Measurements from ENCODE around the gene FOXN3. TPM values are rescaled to one million over a fixed set of nuclear protein-coding genes. Genes with fewer than 3 reads are reported as not detected.

The FOXN3 gene
- polyA plus RNA-seq, 1 donor from 2014 or later, result 10.3 TPM

DNA sequence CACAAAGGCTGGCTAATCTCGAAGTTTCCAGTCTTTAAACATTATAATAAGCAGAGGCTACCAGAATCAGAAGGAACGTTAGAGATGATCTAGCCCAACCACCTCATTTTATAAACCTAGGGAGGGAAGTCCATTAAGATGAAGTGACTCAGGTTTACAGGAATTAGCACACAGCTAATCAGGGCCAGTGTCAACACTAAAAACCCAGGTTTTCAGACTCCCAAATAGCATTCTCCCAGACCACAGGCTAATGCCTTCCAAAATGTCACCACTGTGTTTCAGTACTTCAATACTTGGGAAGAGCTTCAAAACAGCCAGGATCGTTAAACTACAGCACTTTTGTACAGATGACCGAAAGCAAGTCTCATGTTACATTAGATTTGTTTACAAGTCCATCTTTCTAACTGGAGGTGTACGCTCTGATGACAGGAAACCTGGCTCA lies 89.2 kb downstream of the FOXN3 start:
- Histone ChIP-seq H3K4me3 (ENCODE audit: low read length) (no peak overlapping the region), H3K27ac (ENCODE audit: low read length) (no peak overlapping the region)
- TF ChIP-seq EP300 (conservative IDR thresholded peaks at IDR 0.05; ENCODE audit: poor library complexity, severe bottlenecking) (no peak), POLR2AphosphoS5 (IDR thresholded peaks at IDR 0.05) (no peak), MXI1 (conservative IDR thresholded peaks at IDR 0.05; ENCODE audit: poor library complexity, severe bottlenecking) (no peak), RAD21 (conservative IDR thresholded peaks at IDR 0.05) (no peak), EZH2 (IDR thresholded peaks at IDR 0.05; ENCODE audit: borderline replicate concordance, insufficient read depth, low read length, poor library complexity, severe bottlenecking) (no peak), SMC3 (conservative IDR thresholded peaks at IDR 0.05; ENCODE audit: poor library complexity) (no peak), TAF1 (IDR thresholded peaks at IDR 0.05; ENCODE audit: low read depth) (no peak)
- TF ChIP-seq, protein P1, sequence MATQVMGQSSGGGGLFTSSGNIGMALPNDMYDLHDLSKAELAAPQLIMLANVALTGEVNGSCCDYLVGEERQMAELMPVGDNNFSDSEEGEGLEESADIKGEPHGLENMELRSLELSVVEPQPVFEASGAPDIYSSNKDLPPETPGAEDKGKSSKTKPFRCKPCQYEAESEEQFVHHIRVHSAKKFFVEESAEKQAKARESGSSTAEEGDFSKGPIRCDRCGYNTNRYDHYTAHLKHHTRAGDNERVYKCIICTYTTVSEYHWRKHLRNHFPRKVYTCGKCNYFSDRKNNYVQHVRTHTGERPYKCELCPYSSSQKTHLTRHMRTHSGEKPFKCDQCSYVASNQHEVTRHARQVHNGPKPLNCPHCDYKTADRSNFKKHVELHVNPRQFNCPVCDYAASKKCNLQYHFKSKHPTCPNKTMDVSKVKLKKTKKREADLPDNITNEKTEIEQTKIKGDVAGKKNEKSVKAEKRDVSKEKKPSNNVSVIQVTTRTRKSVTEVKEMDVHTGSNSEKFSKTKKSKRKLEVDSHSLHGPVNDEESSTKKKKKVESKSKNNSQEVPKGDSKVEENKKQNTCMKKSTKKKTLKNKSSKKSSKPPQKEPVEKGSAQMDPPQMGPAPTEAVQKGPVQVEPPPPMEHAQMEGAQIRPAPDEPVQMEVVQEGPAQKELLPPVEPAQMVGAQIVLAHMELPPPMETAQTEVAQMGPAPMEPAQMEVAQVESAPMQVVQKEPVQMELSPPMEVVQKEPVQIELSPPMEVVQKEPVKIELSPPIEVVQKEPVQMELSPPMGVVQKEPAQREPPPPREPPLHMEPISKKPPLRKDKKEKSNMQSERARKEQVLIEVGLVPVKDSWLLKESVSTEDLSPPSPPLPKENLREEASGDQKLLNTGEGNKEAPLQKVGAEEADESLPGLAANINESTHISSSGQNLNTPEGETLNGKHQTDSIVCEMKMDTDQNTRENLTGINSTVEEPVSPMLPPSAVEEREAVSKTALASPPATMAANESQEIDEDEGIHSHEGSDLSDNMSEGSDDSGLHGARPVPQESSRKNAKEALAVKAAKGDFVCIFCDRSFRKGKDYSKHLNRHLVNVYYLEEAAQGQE (IDR thresholded peaks at IDR 0.05; ENCODE audit: borderline replicate concordance), result no peak
- TF ChIP-seq, protein P2, sequence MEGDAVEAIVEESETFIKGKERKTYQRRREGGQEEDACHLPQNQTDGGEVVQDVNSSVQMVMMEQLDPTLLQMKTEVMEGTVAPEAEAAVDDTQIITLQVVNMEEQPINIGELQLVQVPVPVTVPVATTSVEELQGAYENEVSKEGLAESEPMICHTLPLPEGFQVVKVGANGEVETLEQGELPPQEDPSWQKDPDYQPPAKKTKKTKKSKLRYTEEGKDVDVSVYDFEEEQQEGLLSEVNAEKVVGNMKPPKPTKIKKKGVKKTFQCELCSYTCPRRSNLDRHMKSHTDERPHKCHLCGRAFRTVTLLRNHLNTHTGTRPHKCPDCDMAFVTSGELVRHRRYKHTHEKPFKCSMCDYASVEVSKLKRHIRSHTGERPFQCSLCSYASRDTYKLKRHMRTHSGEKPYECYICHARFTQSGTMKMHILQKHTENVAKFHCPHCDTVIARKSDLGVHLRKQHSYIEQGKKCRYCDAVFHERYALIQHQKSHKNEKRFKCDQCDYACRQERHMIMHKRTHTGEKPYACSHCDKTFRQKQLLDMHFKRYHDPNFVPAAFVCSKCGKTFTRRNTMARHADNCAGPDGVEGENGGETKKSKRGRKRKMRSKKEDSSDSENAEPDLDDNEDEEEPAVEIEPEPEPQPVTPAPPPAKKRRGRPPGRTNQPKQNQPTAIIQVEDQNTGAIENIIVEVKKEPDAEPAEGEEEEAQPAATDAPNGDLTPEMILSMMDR (IDR thresholded peaks at IDR 0.05; ENCODE audit: poor library complexity, severe bottlenecking), result no peak

DNA sequence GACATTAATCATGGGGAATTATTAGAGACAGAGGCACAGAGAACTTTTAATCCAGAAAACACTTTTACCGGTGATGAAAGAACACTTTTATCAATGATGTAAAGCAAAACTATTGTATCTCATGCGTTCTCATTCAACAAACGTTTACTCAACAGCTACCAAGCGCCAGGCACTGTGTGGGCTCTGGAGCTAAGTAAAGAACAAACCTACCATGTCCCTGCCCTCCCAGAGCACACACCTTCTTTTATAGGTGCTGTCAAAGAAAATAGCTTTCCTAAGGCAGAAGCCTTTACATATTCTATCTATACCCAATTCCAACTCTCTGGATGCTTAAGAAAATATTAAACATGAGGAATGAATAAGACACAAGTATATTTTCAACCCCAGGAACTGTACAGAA lies 91.1 kb downstream of the FOXN3 start:
- Histone ChIP-seq H3K27ac (ENCODE audit: low read length) (no peak overlapping the region), H3K9me2 (ENCODE audit: insufficient read depth, low read length) (no peaks in the 10 kb centered on the region), H3F3A (ENCODE audit: insufficient read depth, low read length, poor library complexity, severe bottlenecking) (no peaks in the 10 kb centered on the region), H3K79me2 (replicated peaks; ENCODE audit: insufficient read depth, low read length) (no peaks in the 10 kb centered on the region), H3K27me3 (ENCODE audit: insufficient read depth, low read depth, low read length) (no peaks in the 10 kb centered on the region), H3K4me2 (ENCODE audit: low read length) (no peak overlapping the region), H3K9ac (ENCODE audit: low read length) (no peak overlapping the region), H3K36me3 (ENCODE audit: insufficient read depth, low read length) (no peaks in the 10 kb centered on the region), H3K9me3 (ENCODE audit: low read length) (no peaks in the 10 kb centered on the region), H3K4me3 (ENCODE audit: low read length) (no peak overlapping the region), H2AFZ (ENCODE audit: low read depth, low read length) (no peak overlapping the region), H4K20me1 (ENCODE audit: insufficient read depth) (no peaks in the 10 kb centered on the region)
- TF ChIP-seq EP300 (conservative IDR thresholded peaks at IDR 0.05; ENCODE audit: poor library complexity, severe bottlenecking), result no peak
- no peak for TF ChIP-seq SMC3 (conservative IDR thresholded peaks at IDR 0.05; ENCODE audit: poor library complexity)
- TF ChIP-seq POLR2AphosphoS5 (IDR thresholded peaks at IDR 0.05), result no peak
- no peak for TF ChIP-seq TAF1 (IDR thresholded peaks at IDR 0.05; ENCODE audit: low read depth)
- TF ChIP-seq, protein P2 (IDR thresholded peaks at IDR 0.05; ENCODE audit: poor library complexity, severe bottlenecking), result no peak
- TF ChIP-seq, protein P1 (IDR thresholded peaks at IDR 0.05; ENCODE audit: borderline replicate concordance), result no peak
- TF ChIP-seq EZH2 (IDR thresholded peaks at IDR 0.05; ENCODE audit: borderline replicate concordance, insufficient read depth, low read length, poor library complexity, severe bottlenecking), result no peak
- TF ChIP-seq RAD21 (conservative IDR thresholded peaks at IDR 0.05), result no peak
- TF ChIP-seq MXI1 (conservative IDR thresholded peaks at IDR 0.05; ENCODE audit: poor library complexity, severe bottlenecking), result no peak

More for the DNA sequence above, 89.2 kb downstream of the FOXN3 start:
- no peak overlapping the region for H2AFZ ChIP-seq (ENCODE audit: low read depth, low read length)
- no peak overlapping the region for H3K4me2 ChIP-seq (ENCODE audit: low read length)
- no peaks in the 10 kb centered on the region for H4K20me1 ChIP-seq (ENCODE audit: insufficient read depth)
- H3K36me3 ChIP-seq (ENCODE audit: insufficient read depth, low read length), result no peaks in the 10 kb centered on the region
- H3K9me3 ChIP-seq (ENCODE audit: low read length), result no peaks in the 10 kb centered on the region
- no peaks in the 10 kb centered on the region for H3F3A ChIP-seq (ENCODE audit: insufficient read depth, low read length, poor library complexity, severe bottlenecking)
- no peak overlapping the region for H3K9ac ChIP-seq (ENCODE audit: low read length)
- no peaks in the 10 kb centered on the region for H3K27me3 ChIP-seq (ENCODE audit: insufficient read depth, low read depth, low read length)
- H3K9me2 ChIP-seq (ENCODE audit: insufficient read depth, low read length), result no peaks in the 10 kb centered on the region
- no peaks in the 10 kb centered on the region for H3K79me2 ChIP-seq (replicated peaks; ENCODE audit: insufficient read depth, low read length)

All from neural cell (in vitro differentiated cells).